DOHH2 (cell line): Measurements from ENCODE around the gene DSE.

Source experiments
- H3F3A ChIP-seq: fragments of 200-600 bp; sonication (generic), shearing (Covaris generic); 2 replicates; pipeline ENCODE4 v1.6.0; 2016; ENCODE audit warnings: antibody characterized with exemption, mild to moderate bottlenecking; ENCODE audit not compliant: control insufficient read depth, insufficient read depth
- H3K27ac ChIP-seq: fragments of 200-600 bp; sonication (generic); 2 replicates; pipeline ENCODE4 v1.5.1; 2014; ENCODE audit warnings: low read depth, mild to moderate bottlenecking, low read length, moderate library complexity
- H3K27me3 ChIP-seq: fragments of 200-600 bp; sonication (generic); 2 replicates; pipeline ENCODE4 v1.6.1; 2014; ENCODE audit warnings: mild to moderate bottlenecking, low read length, mixed read lengths; ENCODE audit not compliant: control insufficient read depth
- H3K36me3 ChIP-seq: fragments of 200-600 bp; sonication (generic); 2 replicates; pipeline ENCODE4 v1.6.1; 2014; ENCODE audit warnings: mild to moderate bottlenecking, low read length, moderate library complexity, mixed read lengths; ENCODE audit not compliant: control insufficient read depth
- H3K4me1 ChIP-seq: fragments of 200-600 bp; sonication (generic); 2 replicates; pipeline ENCODE4 v1.6.1; 2014; ENCODE audit warnings: mild to moderate bottlenecking, low read length, mixed read lengths; ENCODE audit not compliant: control insufficient read depth
- H3K4me2 ChIP-seq: fragments of 200-600 bp; sonication (generic); 2 replicates; pipeline ENCODE4 v1.6.0; 2014; ENCODE audit warnings: mild to moderate bottlenecking, low read length, moderate library complexity
- H3K4me3 ChIP-seq: fragments of 200-600 bp; sonication (generic); 2 replicates; pipeline ENCODE4 v1.5.1; 2014; ENCODE audit warnings: mild to moderate bottlenecking, low read length, mixed read lengths
- H3K79me2 ChIP-seq: fragments of 200-600 bp; sonication (generic); 2 replicates; pipeline ENCODE4 v1.6.1; 2014; ENCODE audit warnings: mild to moderate bottlenecking, low read length, mixed read lengths; ENCODE audit not compliant: control insufficient read depth
- H3K9me2 ChIP-seq: fragments of 200-600 bp; sonication (generic); replicated peaks from 2 replicates; pipeline ENCODE4 v1.6.1; 2014; ENCODE audit warnings: mild to moderate bottlenecking, low read length, mixed read lengths; ENCODE audit not compliant: control insufficient read depth
- H3K9me3 ChIP-seq: fragments of 200-600 bp; sonication (generic); 2 replicates; pipeline ENCODE4 v1.6.1; 2014; ENCODE audit warnings: antibody characterized with exemption, low read length, mixed read lengths; ENCODE audit not compliant: control insufficient read depth, insufficient read depth
- H4K20me1 ChIP-seq: fragments of 200-600 bp; sonication (generic); 2 replicates; pipeline ENCODE4 v1.6.0; 2014; ENCODE audit warnings: low read depth, mild to moderate bottlenecking, antibody characterized with exemption, low read length, moderate library complexity; ENCODE audit not compliant: control insufficient read depth, insufficient read depth
- CTCF ChIP-seq: fragments of 200-600 bp; sonication (generic); IDR thresholded peaks from one replicate; pipeline ENCODE4 v1.5.1; 2014; ENCODE audit warnings: antibody characterized with exemption, mild to moderate bottlenecking, low read depth, low read length; ENCODE audit not compliant: poor library complexity, severe bottlenecking
- EZH2phosphoT487 ChIP-seq: fragments of 200-600 bp; sonication (generic); IDR thresholded peaks from 2 replicates; pipeline ENCODE4 v1.6.1; 2017; ENCODE audit warnings: borderline replicate concordance, mild to moderate bottlenecking, antibody characterized with exemption, low read length, moderate library complexity, mixed read lengths

DSE gene

GRCh38 chr6:116351101-116351500, 19.6 kb upstream of the DSE start:
- H3K4me3 ChIP-seq, result no peak overlapping the region

GRCh38 chr6:116352515-116353471, 18.0 kb upstream of the DSE start:
- Histone ChIP-seq H4K20me1 (no peaks in the 10 kb centered on the region), H3F3A (no peaks in the 10 kb centered on the region), H3K4me1 (no peaks in the 10 kb centered on the region), H3K9me2 (no peaks in the 10 kb centered on the region), H3K79me2 (no peaks in the 10 kb centered on the region), H3K9me3 (no peaks in the 10 kb centered on the region), H3K36me3 (no peaks in the 10 kb centered on the region), H3K27me3 (no peaks in the 10 kb centered on the region), H3K4me3 (no peak overlapping the region), H3K27ac (no peak overlapping the region), H3K4me2 (no peak overlapping the region)
- TF ChIP-seq CTCF, result no peak
- no peak for TF ChIP-seq EZH2phosphoT487

More at GRCh38 chr6:116351101-116351500, 19.6 kb upstream of the DSE start:
- Histone ChIP-seq H3K9me2 (no peaks in the 10 kb centered on the region), H3K79me2 (no peaks in the 10 kb centered on the region), H3K27me3 (no peaks in the 10 kb centered on the region), H4K20me1 (no peaks in the 10 kb centered on the region), H3K36me3 (no peaks in the 10 kb centered on the region), H3K4me2 (no peak overlapping the region), H3K27ac (no peak overlapping the region), H3K9me3 (no peaks in the 10 kb centered on the region), H3F3A (no peaks in the 10 kb centered on the region), H3K4me1 (no peaks in the 10 kb centered on the region)
- TF ChIP-seq EZH2phosphoT487 (no peak), CTCF (no peak)

- no peak overlapping the region for H3K4me2 ChIP-seq
- no peaks in the 10 kb centered on the region for H3F3A ChIP-seq
- H3K27me3 ChIP-seq, result 0 out of 2 replicates have a peak, but pooled peaks cover 4% of the 10 kb centered on the region
- no peak overlapping the region for H3K27ac ChIP-seq
- H3K36me3 ChIP-seq, result no peaks in the 10 kb centered on the region
- H3K79me2 ChIP-seq, result no peaks in the 10 kb centered on the region
- H3K9me2 ChIP-seq, result no peaks in the 10 kb centered on the region
- no peak for TF ChIP-seq EZH2phosphoT487
- no peak for TF ChIP-seq CTCF
- H4K20me1 ChIP-seq, result no peaks in the 10 kb centered on the region
- H3K4me3 ChIP-seq, result no peak overlapping the region
- no peaks in the 10 kb centered on the region for H3K9me3 ChIP-seq
- H3K4me1 ChIP-seq, result no peaks in the 10 kb centered on the region
Observed at GRCh38 chr6:116354236-116354635, 16.5 kb upstream of the DSE start.
